Lower leg skin (tissue), 3 donors: ENCODE measurements around the gene TNIK.

ENCODE experiments used
- POLR2A ChIP-seq, 2 donors: fragments of 450-650 bp; IDR thresholded peaks; one replicate each; pipeline ENCODE4 v1.6.1; 2016 to 2017; ENCODE audit warnings: antibody characterized with exemption in 2 of 2, mild to moderate bottlenecking in 1 of 2, moderate library complexity in 1 of 2
- TF ChIP-seq, protein P1 (sequence below), 3 donors: fragments of 450-650 bp; IDR thresholded peaks; one replicate each; pipeline ENCODE4 v1.5.1; 2016; ENCODE audit warnings: antibody characterized with exemption in 3 of 3, mild to moderate bottlenecking in 3 of 3, moderate library complexity in 2 of 3

DNA sequence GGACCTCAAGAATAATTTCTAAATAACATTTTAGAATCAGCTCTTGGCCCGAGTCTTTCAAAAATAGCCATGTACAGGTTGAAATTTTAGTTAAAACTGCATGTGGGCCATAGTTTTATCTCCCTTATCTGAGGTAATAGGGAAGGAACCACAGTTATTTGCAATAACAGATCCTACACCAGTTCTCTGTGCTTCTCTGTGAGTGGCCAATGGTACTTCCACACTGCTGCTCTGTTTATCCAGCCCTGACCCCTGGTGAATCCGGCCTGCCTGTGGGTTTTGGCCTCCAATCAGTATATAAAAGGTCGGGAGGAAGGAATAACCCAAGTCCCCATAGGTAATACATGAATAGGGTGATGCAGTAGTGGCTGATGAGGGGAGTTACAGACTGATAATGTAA lies 48.0 kb upstream of the TNIK start:
- TF ChIP-seq, protein P1, sequence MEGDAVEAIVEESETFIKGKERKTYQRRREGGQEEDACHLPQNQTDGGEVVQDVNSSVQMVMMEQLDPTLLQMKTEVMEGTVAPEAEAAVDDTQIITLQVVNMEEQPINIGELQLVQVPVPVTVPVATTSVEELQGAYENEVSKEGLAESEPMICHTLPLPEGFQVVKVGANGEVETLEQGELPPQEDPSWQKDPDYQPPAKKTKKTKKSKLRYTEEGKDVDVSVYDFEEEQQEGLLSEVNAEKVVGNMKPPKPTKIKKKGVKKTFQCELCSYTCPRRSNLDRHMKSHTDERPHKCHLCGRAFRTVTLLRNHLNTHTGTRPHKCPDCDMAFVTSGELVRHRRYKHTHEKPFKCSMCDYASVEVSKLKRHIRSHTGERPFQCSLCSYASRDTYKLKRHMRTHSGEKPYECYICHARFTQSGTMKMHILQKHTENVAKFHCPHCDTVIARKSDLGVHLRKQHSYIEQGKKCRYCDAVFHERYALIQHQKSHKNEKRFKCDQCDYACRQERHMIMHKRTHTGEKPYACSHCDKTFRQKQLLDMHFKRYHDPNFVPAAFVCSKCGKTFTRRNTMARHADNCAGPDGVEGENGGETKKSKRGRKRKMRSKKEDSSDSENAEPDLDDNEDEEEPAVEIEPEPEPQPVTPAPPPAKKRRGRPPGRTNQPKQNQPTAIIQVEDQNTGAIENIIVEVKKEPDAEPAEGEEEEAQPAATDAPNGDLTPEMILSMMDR (IDR thresholded peaks at IDR 0.05), result no peak
- TF ChIP-seq POLR2A (IDR thresholded peaks at IDR 0.05), result no peak
